Subcutaneous abdominal adipose tissue (tissue), 5 donors: ENCODE data around the gene OR2H2.

Experiments
- H3K27ac ChIP-seq: one replicate; pipeline ENCODE4 v1.7.0; 2013; ENCODE audit warnings: low read depth, mild to moderate bottlenecking, inconsistent platforms, low read length, moderate library complexity
- H3K27me3 ChIP-seq, 5 donors: one replicate each; pipeline ENCODE4 v1.7.0; 2013; ENCODE audit warnings: low read length in 5 of 5, inconsistent platforms in 1 of 5; ENCODE audit not compliant: control insufficient read depth in 5 of 5, insufficient read depth in 4 of 5
- H3K36me3 ChIP-seq, 5 donors: one replicate each; pipeline ENCODE4 v1.7.0; 2013; ENCODE audit warnings: low read length in 5 of 5; ENCODE audit not compliant: control insufficient read depth in 5 of 5, insufficient read depth in 5 of 5
- H3K4me1 ChIP-seq, 5 donors: one replicate each; pipeline ENCODE4 v1.7.0; 2013; ENCODE audit warnings: low read length in 5 of 5, mild to moderate bottlenecking in 3 of 5, moderate library complexity in 1 of 5; ENCODE audit not compliant: control insufficient read depth in 5 of 5, insufficient read depth in 5 of 5
- H3K4me3 ChIP-seq, 5 donors: one replicate each; pipeline ENCODE4 v1.7.0; 2013; ENCODE audit warnings: low read length in 5 of 5, low read depth in 1 of 5
- H3K9ac ChIP-seq, 5 donors: one replicate each; pipeline ENCODE4 v1.7.0; 2013; ENCODE audit warnings: low read length in 5 of 5, mild to moderate bottlenecking in 4 of 5, moderate library complexity in 3 of 5
- H3K9me3 ChIP-seq, 5 donors: one replicate each; pipeline ENCODE4 v1.7.0; 2013; ENCODE audit warnings: low read length in 5 of 5; ENCODE audit not compliant: control insufficient read depth in 5 of 5
- donor health status: healthy.
- donor health status: healthy.
- donor health status: healthy.
- donor health status: healthy.
- donor health status: healthy.

Gene OR2H2

DNA sequence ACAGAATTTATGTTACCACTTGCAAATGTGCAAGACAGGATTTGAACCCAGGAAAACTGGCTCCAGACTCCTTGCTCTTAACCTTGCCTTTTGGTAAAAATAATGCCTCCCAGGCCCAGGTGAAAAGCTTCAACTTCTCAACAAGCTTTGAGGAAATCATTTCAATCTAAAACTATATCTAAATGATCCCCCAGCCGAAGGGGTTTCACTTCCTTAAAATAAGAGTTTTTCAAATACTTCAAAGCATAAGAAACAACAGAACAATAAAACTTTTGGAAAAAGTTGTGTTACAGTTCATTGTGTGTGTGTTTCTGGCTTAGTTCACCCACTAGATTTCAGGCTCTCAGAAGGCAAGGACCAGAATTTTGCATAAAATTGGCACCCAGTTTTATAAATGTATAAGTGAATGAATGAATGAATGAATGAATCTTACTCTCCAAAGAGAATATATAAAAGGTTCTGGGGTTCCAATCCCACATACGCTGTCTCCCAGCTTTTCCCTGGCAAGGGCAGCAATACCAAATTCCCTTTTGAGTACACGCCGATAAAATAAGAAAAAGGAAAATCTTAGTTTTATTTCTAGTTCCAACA, 5.4 kb downstream of the OR2H2 start:
- H3K9ac ChIP-seq = no peak overlapping the region
- peaks cover 0 to 9% (median 0%) of the 10 kb centered on the region in 5 donors for H3K27me3 ChIP-seq
- no peak overlapping the region for H3K27ac ChIP-seq
- H3K4me1 ChIP-seq = no peaks in the 10 kb centered on the region
- H3K4me3 ChIP-seq = no peak overlapping the region
- H3K9me3 ChIP-seq = no peaks in the 10 kb centered on the region
- no peaks in the 10 kb centered on the region for H3K36me3 ChIP-seq

DNA sequence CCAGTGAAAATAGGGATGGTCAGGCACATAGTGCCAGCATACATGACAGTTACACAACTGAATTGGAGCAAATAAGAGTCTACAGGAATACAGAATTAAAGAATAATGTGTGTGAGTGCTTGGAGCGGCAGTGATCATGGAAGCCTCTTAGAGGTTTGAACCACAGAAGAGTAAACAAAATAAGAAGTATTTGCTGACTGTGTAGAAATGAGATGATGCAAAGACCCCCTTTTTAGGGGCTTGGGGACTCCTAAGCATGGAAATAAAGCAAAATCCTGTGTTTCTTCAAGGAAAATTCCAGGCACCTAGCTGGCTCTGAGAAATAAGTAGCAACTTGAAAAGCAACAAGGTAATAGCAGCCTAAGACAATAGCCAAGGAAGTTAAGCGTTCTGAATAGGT, 6.8 kb downstream of the OR2H2 start:
- Histone ChIP-seq H3K27me3 (peaks cover 0 to 9% (median 0%) of the 10 kb centered on the region in 5 donors), H3K9me3 (no peaks in the 10 kb centered on the region), H3K27ac (no peak overlapping the region), H3K4me1 (no peaks in the 10 kb centered on the region), H3K4me3 (no peak overlapping the region), H3K36me3 (no peaks in the 10 kb centered on the region), H3K9ac (no peak overlapping the region)

DNA sequence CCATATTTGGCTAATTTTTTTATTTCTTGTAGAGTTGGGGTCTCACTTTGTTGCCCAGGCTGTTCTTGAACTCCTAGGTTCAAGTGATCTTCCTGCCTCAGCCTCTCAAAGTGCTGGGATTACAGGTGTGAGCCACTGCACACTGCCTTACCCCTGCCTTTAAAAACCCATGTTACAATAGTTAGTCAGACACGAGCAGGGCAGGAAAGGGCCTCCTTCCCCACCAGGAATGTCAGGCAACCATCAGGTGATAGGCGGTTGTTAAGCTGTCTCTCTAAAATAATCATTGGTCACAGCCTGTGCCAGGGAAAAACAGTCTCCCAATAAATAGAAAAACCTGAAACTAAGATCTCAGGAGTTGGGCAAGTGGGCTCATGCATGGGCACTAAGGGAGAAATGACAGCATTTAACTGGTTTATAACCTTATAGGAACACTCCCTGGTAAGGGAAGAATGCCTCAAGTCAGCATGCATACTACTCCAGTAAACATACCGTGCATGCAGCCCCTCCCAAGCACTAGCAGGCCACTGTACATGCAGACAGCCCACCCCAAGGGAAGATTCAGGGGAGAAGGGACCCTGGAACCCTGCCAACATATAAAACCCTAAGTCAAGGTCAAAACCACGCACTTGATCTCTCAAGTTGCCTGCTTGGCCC, 8.4 kb downstream of the OR2H2 start:
- no peak overlapping the region for H3K4me3 ChIP-seq
- H3K9ac ChIP-seq = no peak overlapping the region
- H3K27me3 ChIP-seq = peaks cover 0 to 9% (median 0%) of the 10 kb centered on the region in 5 donors
- H3K4me1 ChIP-seq = no peaks in the 10 kb centered on the region
- no peaks in the 10 kb centered on the region for H3K9me3 ChIP-seq
- no peaks in the 10 kb centered on the region for H3K36me3 ChIP-seq
- no peak overlapping the region for H3K27ac ChIP-seq

DNA sequence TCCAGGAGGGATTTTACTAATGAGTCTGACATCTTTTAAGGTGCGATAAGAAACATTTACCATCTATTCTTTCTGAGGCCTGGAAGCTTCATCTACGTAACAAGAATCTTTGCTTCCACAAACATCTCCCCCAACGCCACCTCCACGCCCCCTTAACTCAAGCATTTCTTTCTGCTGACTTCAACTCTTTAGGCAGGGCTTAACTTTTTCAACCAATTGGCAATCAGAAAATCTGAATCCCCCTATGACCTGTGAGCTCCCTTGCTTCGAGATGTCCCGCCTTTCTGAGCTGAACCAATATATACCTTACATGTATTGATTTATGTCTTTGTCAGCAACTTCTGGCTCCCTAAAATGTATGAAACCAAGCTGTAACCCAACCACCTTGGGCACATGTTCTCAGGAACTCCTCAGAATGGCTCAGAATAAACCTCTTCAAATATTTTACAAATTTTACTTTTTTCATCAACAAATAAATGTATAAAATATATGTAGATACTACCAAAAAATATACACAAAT, 11.5 kb downstream of the OR2H2 start:
- Histone ChIP-seq H3K9ac (no peak overlapping the region), H3K27ac (no peak overlapping the region), H3K9me3 (no peaks in the 10 kb centered on the region)

DNA sequence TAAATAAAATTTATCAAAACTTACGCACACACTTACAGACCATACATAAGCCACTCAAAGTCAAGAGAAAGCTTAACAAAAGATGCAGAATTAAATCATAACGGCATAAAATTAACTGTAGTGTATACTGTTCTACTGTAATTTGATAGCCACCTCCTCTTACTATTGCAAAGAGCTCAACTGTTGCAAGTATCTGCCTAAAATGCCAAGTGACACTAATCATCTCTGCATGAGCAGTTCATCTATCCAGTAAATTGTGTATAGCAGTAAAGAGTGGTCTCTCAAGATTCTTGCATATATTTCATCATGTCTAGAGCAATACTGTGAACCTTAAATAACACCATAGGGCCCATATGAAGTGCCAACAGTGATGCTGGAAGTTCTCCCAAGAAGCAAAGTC, 12.3 kb downstream of the OR2H2 start:
- H3K4me1 ChIP-seq = no peaks in the 10 kb centered on the region
- H3K4me3 ChIP-seq = no peak overlapping the region
- H3K36me3 ChIP-seq = peaks cover 0 to 6% (median 0%) of the 10 kb centered on the region in 5 donors
- H3K9me3 ChIP-seq = no peaks in the 10 kb centered on the region
- H3K27ac ChIP-seq = no peak overlapping the region
- H3K27me3 ChIP-seq = peaks cover 0 to 4% (median 0%) of the 10 kb centered on the region in 5 donors
- no peak overlapping the region for H3K9ac ChIP-seq

More for the DNA sequence above, 11.5 kb downstream of the OR2H2 start:
- no peaks in the 10 kb centered on the region for H3K36me3 ChIP-seq
- H3K4me1 ChIP-seq = no peaks in the 10 kb centered on the region
- H3K27me3 ChIP-seq = peaks cover 0 to 9% (median 0%) of the 10 kb centered on the region in 5 donors
- H3K4me3 ChIP-seq = no peak overlapping the region

DNA sequence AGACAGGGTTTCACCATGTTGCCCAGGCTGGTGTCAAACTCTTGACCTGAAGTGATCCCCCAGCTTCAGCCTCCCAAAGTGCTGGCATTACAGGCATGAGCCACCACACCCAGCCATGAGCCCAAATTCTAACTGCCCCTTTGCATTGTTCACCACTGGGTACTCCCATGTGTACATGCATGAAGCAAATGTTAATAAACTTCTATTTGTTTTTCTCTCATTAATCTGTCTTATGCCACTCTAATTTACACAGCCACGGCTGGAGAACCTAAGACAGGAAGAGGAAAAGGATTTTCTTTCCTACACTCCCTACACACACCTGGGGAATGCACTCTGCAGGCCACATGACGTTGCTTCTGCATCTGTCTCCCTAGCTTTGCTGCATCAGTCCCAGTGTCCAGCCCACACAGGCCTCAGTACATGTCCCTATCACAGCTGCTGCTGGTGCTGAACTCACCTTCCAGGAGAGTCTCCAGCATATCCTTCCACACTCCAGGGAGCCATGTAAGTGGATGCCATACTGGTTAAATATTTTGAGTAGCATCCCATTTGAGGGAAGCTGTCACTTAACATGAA, 13.3 kb downstream of the OR2H2 start:
- Histone ChIP-seq H3K27me3 (peaks cover 0 to under 1% (median 0%) of the 10 kb centered on the region in 5 donors), H3K4me3 (no peak overlapping the region), H3K27ac (no peak overlapping the region), H3K9ac (no peak overlapping the region), H3K9me3 (no peaks in the 10 kb centered on the region), H3K4me1 (no peaks in the 10 kb centered on the region), H3K36me3 (peaks cover 0 to 12% (median 7%) of the 10 kb centered on the region in 5 donors)

DNA sequence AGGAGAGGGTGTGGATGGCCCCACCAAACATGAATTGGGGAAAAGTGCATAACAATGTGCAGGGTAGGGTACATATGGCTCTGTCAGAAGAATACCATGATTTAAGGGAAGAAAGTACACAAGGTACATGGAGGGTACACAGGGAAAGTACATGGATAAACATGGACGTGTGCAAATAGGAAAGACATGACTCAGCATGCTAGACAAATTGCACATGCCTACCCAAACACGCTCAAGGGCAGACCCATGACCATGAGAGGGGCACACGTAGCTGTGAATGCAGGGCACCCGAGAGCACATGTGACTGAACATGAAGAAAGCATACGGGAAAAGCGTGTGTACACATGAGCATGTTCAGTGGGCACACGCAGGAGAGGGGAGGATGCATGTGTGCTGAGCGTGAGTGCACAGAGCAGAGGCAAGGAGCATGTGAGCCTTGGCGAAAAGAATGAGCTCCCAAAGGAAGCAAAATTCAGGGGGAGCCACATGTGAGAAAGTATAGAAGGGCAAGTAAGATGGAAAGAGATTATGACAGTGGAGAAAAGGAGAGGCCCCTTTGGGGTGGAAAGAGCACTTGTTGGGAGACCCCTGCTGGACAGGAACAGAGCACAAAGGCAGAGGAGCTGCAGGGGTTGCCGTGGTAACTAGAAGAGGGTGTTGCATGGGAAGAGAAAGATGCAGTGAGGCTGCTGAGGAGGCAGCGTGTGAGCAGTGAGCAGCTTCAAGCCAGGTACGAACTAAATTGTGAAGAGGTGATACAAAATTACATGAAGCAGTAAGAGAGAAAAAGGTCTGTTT, 17.8 kb downstream of the OR2H2 start:
- H3K27me3 ChIP-seq = no peaks in the 10 kb centered on the region
- H3K4me1 ChIP-seq = peaks cover 0 to 4% (median 0%) of the 10 kb centered on the region in 5 donors
- H3K36me3 ChIP-seq = peaks cover 0 to 48% (median 46%) of the 10 kb centered on the region in 5 donors
- no peak overlapping the region for H3K27ac ChIP-seq
- H3K4me3 ChIP-seq = no peak overlapping the region
- no peaks in the 10 kb centered on the region for H3K9me3 ChIP-seq
- no peak overlapping the region for H3K9ac ChIP-seq

DNA sequence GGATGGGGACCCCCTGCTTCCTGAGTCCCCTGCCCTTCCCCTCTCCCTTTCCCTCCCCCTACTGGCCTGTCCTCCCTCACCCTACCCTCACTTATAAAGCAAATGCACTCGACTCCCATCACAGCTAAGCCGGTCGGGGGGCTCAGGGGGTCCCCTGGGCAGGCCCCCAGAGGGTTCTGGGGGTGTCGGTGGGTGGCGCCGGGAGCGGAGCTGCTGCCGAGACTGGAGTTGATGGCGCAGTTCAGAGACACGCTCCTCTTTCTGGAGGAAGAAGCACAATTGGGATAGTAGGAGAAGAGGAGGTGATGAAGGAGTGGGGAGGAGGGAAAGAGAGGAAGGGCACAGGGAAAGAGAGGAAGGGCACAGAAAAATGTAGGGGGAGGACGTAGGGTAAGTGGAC, 18.5 kb downstream of the OR2H2 start:
- Histone ChIP-seq H3K27me3 (no peaks in the 10 kb centered on the region), H3K36me3 (peaks cover 0 to 55% (median 52%) of the 10 kb centered on the region in 5 donors), H3K9ac (no peak overlapping the region), H3K4me1 (peaks cover 0 to 4% (median 0%) of the 10 kb centered on the region in 5 donors), H3K4me3 (no peak overlapping the region), H3K27ac (no peak overlapping the region), H3K9me3 (no peaks in the 10 kb centered on the region)

DNA sequence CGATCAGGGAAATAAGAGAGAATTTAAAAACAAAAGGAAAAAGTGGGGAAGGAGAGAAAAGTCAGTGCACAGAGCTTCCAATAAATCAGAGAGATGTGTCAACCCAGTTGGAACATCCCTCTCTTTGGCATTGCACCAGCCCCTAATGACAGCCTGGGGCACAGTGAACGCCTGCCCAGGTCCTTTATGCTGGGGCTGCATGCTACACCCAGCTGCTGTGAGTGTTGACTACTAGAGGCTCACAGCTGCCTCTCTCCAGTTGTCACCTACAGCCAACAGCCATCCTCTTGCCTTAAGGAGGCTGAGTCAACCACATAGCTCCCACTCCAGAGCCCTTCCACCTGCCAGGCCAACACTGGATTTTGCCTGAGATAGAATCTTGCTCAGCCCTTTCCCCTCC, 19.0 kb downstream of the OR2H2 start:
- Histone ChIP-seq H3K27ac (no peak overlapping the region), H3K9me3 (no peaks in the 10 kb centered on the region), H3K36me3 (peaks cover 1 to 59% (median 57%) of the 10 kb centered on the region in 5 donors), H3K9ac (no peak overlapping the region), H3K4me3 (no peak overlapping the region), H3K27me3 (no peaks in the 10 kb centered on the region), H3K4me1 (peaks cover 0 to 4% (median 0%) of the 10 kb centered on the region in 5 donors)
